Stimulated activated CD8-positive, alpha-beta memory T cell treated with anti-CD3 and anti-CD28 coated beads, Interleukin-7, amount 100 ng/mL, for 24 hours (primary cell): ENCODE measurements around the gene PTH1R.

Experiments used
- DNase-seq: peaks from one replicate; pipeline ENCODE4 v3.0.0-alpha.2; 2020; ENCODE audit warnings: low read depth

PTH1R gene

GRCh38 chr3:46877406-46878125 lies at the start of gene PTH1R:
Gene PTH1R (plus strand): TSS chr3:46877721. CDS start chr3:46883560, 5,839 bp downstream.
- DNase-seq, result no peak

GRCh38 chr3:46829699-46830208 lies 47.8 kb upstream of the PTH1R start:
- DNase-seq, result peak; percentile 16

- no peak for DNase-seq
Observed at GRCh38 chr3:46830801-46831200, 46.7 kb upstream of the PTH1R start.

- DNase-seq, result no peak
Observed at GRCh38 chr3:46831316-46831715, 46.2 kb upstream of the PTH1R start.

- DNase-seq, result no peak
Observed at GRCh38 chr3:46831841-46832240, 45.7 kb upstream of the PTH1R start.

- no peak for DNase-seq
Observed at GRCh38 chr3:46833346-46834300, 43.9 kb upstream of the PTH1R start.

GRCh38 chr3:46835054-46835453 lies 42.5 kb upstream of the PTH1R start:
- DNase-seq, result no peak

- no peak for DNase-seq
Observed at GRCh38 chr3:46835491-46835890, 42.0 kb upstream of the PTH1R start.

- no peak for DNase-seq
Observed at GRCh38 chr3:46838301-46838700, 39.2 kb upstream of the PTH1R start.

- no peak for DNase-seq
Observed at GRCh38 chr3:46840491-46840890, 37.0 kb upstream of the PTH1R start.

GRCh38 chr3:46843508-46843907 lies 34.0 kb upstream of the PTH1R start:
- no peak for DNase-seq

GRCh38 chr3:46844397-46844796 lies 33.1 kb upstream of the PTH1R start:
- DNase-seq, result no peak

- no peak for DNase-seq
Observed at GRCh38 chr3:46844881-46845312, 32.6 kb upstream of the PTH1R start.

GRCh38 chr3:46845397-46845859 lies 32.1 kb upstream of the PTH1R start:
- DNase-seq, result no peak

- peak; percentile 38 for DNase-seq
Observed at GRCh38 chr3:46845860-46846623, 31.5 kb upstream of the PTH1R start.

- DNase-seq, result no peak
Observed at GRCh38 chr3:46846624-46847542, 30.6 kb upstream of the PTH1R start.

- DNase-seq, result no peak
Observed at GRCh38 chr3:46847744-46848143, 29.8 kb upstream of the PTH1R start.

GRCh38 chr3:46848271-46849044 lies 29.1 kb upstream of the PTH1R start:
- DNase-seq, result no peak

GRCh38 chr3:46849045-46849631 lies 28.4 kb upstream of the PTH1R start:
- no peak for DNase-seq
